Measurements from ENCODE around the gene RPL36A.

The RPL36A gene

GRCh38 chrX:101385026-101385684 is 5.7 kb upstream of the RPL36A start:
- Histone ChIP-seq H3K4me1 (ENCODE audit: low read length) (peaks cover 30% of the 10 kb centered on the region), H3K9ac (ENCODE audit: low read length) (peak overlapping the region; percentile 95), H3K4me3 (ENCODE audit: low read length) (peak overlapping the region; percentile 91), H3K27me3 (ENCODE audit: low read depth, low read length) (no peaks in the 10 kb centered on the region), H3K79me2 (ENCODE audit: low read length) (peaks cover 59% of the 10 kb centered on the region), H4K20me1 (ENCODE audit: insufficient read depth, low read length) (no peaks in the 10 kb centered on the region), H3K27ac (ENCODE audit: low read length) (peak overlapping the region; percentile 94), H3K36me3 (replicated peaks; ENCODE audit: low read depth, low read length) (peaks cover 6% of the 10 kb centered on the region), H3K9me3 (ENCODE audit: insufficient read depth, low read length) (no peaks in the 10 kb centered on the region), H3K4me2 (ENCODE audit: low read length) (peak overlapping the region; percentile 97), H2AFZ (ENCODE audit: low read depth, low read length) (no peak overlapping the region)
- no peak for TF ChIP-seq CTCF (IDR thresholded peaks at IDR 0.05; ENCODE audit: low read depth, low read length)
- TF ChIP-seq EZH2phosphoT487 (IDR thresholded peaks at IDR 0.05; ENCODE audit: low read depth), result no peak

GRCh38 chrX:101385795-101386541 is 4.8 kb upstream of the RPL36A start, which contains the start of gene BTK:
Gene BTK, minus strand, starts transcription at chrX:101386191. Its CDS starts 10,907 bp downstream, at chrX:101375284.
- TF ChIP-seq EZH2phosphoT487 (IDR thresholded peaks at IDR 0.05; ENCODE audit: low read depth) (no peak), CTCF (IDR thresholded peaks at IDR 0.05; ENCODE audit: low read depth, low read length) (no peak)
- peak within 1 kb of the TSS; percentile 94 for H3K27ac ChIP-seq (ENCODE audit: low read length)
- peak within 1 kb of the TSS; percentile 95 for H3K9ac ChIP-seq (ENCODE audit: low read length)
- peaks cover 6% of the 10 kb centered on the region for H3K36me3 ChIP-seq (replicated peaks; ENCODE audit: low read depth, low read length)
- H3K9me3 ChIP-seq (ENCODE audit: insufficient read depth, low read length), result no peaks in the 10 kb centered on the region
- H3K4me3 ChIP-seq (ENCODE audit: low read length), result peak within 1 kb of the TSS; percentile 91
- H3K27me3 ChIP-seq (ENCODE audit: low read depth, low read length), result no peaks in the 10 kb centered on the region
- 0 out of 2 replicates have a peak within 1 kb of the TSS, but pooled peaks have one; percentile 15 for H2AFZ ChIP-seq (ENCODE audit: low read depth, low read length)
- peaks cover 58% of the 10 kb centered on the region for H3K79me2 ChIP-seq (ENCODE audit: low read length)
- no peaks in the 10 kb centered on the region for H4K20me1 ChIP-seq (ENCODE audit: insufficient read depth, low read length)
- H3K4me1 ChIP-seq (ENCODE audit: low read length), result peaks cover 33% of the 10 kb centered on the region
- H3K4me2 ChIP-seq (ENCODE audit: low read length), result peak within 1 kb of the TSS; percentile 97

- peak overlapping the region; percentile 94 for H3K27ac ChIP-seq (ENCODE audit: low read length)
- peak overlapping the region; percentile 95 for H3K9ac ChIP-seq (ENCODE audit: low read length)
- H3K4me3 ChIP-seq (ENCODE audit: low read length), result peak overlapping the region; percentile 91
- H3K27me3 ChIP-seq (ENCODE audit: low read depth, low read length), result no peaks in the 10 kb centered on the region
- peaks cover 33% of the 10 kb centered on the region for H3K4me1 ChIP-seq (ENCODE audit: low read length)
- H3K9me3 ChIP-seq (ENCODE audit: insufficient read depth, low read length), result no peaks in the 10 kb centered on the region
- H3K79me2 ChIP-seq (ENCODE audit: low read length), result peaks cover 58% of the 10 kb centered on the region
- H4K20me1 ChIP-seq (ENCODE audit: insufficient read depth, low read length), result no peaks in the 10 kb centered on the region
- TF ChIP-seq EZH2phosphoT487 (IDR thresholded peaks at IDR 0.05; ENCODE audit: low read depth) (no peak), CTCF (IDR thresholded peaks at IDR 0.05; ENCODE audit: low read depth, low read length) (no peak)
- H3K4me2 ChIP-seq (ENCODE audit: low read length), result peak overlapping the region; percentile 97
- 0 out of 2 replicates have a peak overlapping the region, but pooled peaks have one; percentile 15 for H2AFZ ChIP-seq (ENCODE audit: low read depth, low read length)
- peaks cover 8% of the 10 kb centered on the region for H3K36me3 ChIP-seq (replicated peaks; ENCODE audit: low read depth, low read length)
Observed at GRCh38 chrX:101386542-101386885, 4.3 kb upstream of the RPL36A start.

- Histone ChIP-seq H3K9ac (ENCODE audit: low read length) (no peak overlapping the region), H3K9me3 (ENCODE audit: insufficient read depth, low read length) (no peaks in the 10 kb centered on the region), H3K27ac (ENCODE audit: low read length) (no peak overlapping the region), H3K4me3 (ENCODE audit: low read length) (no peak overlapping the region), H3K79me2 (ENCODE audit: low read length) (peaks cover 60% of the 10 kb centered on the region), H2AFZ (ENCODE audit: low read depth, low read length) (no peak overlapping the region), H3K4me1 (ENCODE audit: low read length) (peaks cover 42% of the 10 kb centered on the region), H3K27me3 (ENCODE audit: low read depth, low read length) (no peaks in the 10 kb centered on the region), H3K36me3 (replicated peaks; ENCODE audit: low read depth, low read length) (peaks cover 22% of the 10 kb centered on the region), H4K20me1 (ENCODE audit: insufficient read depth, low read length) (no peaks in the 10 kb centered on the region), H3K4me2 (ENCODE audit: low read length) (no peak overlapping the region)
- TF ChIP-seq CTCF (IDR thresholded peaks at IDR 0.05; ENCODE audit: low read depth, low read length) (no peak), EZH2phosphoT487 (IDR thresholded peaks at IDR 0.05; ENCODE audit: low read depth) (no peak)
Observed at GRCh38 chrX:101388604-101389003, 2.2 kb upstream of the RPL36A start.
